ENCODE data around the gene MAP4K4.
A peak's percentile ranks its signal among the peaks of the same experiment; 100 is the strongest.
"Not testable (repeated sequence)": the region's sequence is repeated elsewhere in the genome, so short reads cannot be mapped to it uniquely, and the experiment has no call there.

MAP4K4 gene

GRCh38 chr2:101881131-101881530, 183.6 kb downstream of the MAP4K4 start:
- no peak for DNase-seq

- no peak for DNase-seq
Measured at GRCh38 chr2:101882769-101883307, 185.3 kb downstream of the MAP4K4 start.

- DNase-seq, result peak; percentile 60
Measured at GRCh38 chr2:101883860-101884259, 186.4 kb downstream of the MAP4K4 start.

GRCh38 chr2:101884423-101884822, 186.9 kb downstream of the MAP4K4 start:
- no peak for DNase-seq

GRCh38 chr2:101887328-101887727, 189.8 kb downstream of the MAP4K4 start:
- no peak for DNase-seq

GRCh38 chr2:101889460-101890098, 192.1 kb downstream of the MAP4K4 start:
- DNase-seq, result no peak

- DNase-seq, result no peak
Measured at GRCh38 chr2:101892377-101892776, 194.9 kb downstream of the MAP4K4 start.

- DNase-seq, result no peak
Measured at GRCh38 chr2:101893681-101894381, 196.3 kb downstream of the MAP4K4 start.

- no peak for DNase-seq
Measured at GRCh38 chr2:101895039-101895438, 197.5 kb downstream of the MAP4K4 start.

- DNase-seq, result no peak
Measured at GRCh38 chr2:101895819-101896322, 198.4 kb downstream of the MAP4K4 start.

- no peak for DNase-seq
Measured at GRCh38 chr2:101897301-101897700, 199.8 kb downstream of the MAP4K4 start.

GRCh38 chr2:101899265-101899664, 201.8 kb downstream of the MAP4K4 start:
- no peak for DNase-seq

GRCh38 chr2:101899871-101900270, 202.4 kb downstream of the MAP4K4 start:
- DNase-seq, result no peak

- DNase-seq, result no peak
Measured at GRCh38 chr2:101900375-101900774, 202.9 kb downstream of the MAP4K4 start.

GRCh38 chr2:101901241-101901640, 203.7 kb downstream of the MAP4K4 start:
- no peak for DNase-seq

- DNase-seq, result no peak
Measured at GRCh38 chr2:101902169-101902568, 204.7 kb downstream of the MAP4K4 start.

- DNase-seq, result no peak
Measured at GRCh38 chr2:101904916-101905315, 207.4 kb downstream of the MAP4K4 start.

- DNase-seq, result no peak
Measured at GRCh38 chr2:101905746-101906336, 208.3 kb downstream of the MAP4K4 start.

- DNase-seq, result no peak
Measured at GRCh38 chr2:101909760-101910159, 212.3 kb downstream of the MAP4K4 start.

GRCh38 chr2:101912545-101912944, 215.0 kb downstream of the MAP4K4 start:
- DNase-seq, result no peak

GRCh38 chr2:101921319-101921952, 223.9 kb downstream of the MAP4K4 start:
- no peak for DNase-seq

GRCh38 chr2:101921953-101922325, 224.4 kb downstream of the MAP4K4 start:
- DNase-seq, result no peak

GRCh38 chr2:101924311-101924710, 226.8 kb downstream of the MAP4K4 start:
- not testable (repeated sequence) for DNase-seq

Data from EL (cell line).